HG03060 (cell line): ENCODE data around the gene SIN3B.

Source experiments
- ATAC-seq: cut with Tn5 transposase; IDR thresholded peaks from one replicate; pipeline ENCODE4 v1.9.1; 2021; ENCODE audit warnings: low read depth, moderate number of reproducible peaks; ENCODE audit not compliant: unreplicated experiment

The SIN3B gene

DNA sequence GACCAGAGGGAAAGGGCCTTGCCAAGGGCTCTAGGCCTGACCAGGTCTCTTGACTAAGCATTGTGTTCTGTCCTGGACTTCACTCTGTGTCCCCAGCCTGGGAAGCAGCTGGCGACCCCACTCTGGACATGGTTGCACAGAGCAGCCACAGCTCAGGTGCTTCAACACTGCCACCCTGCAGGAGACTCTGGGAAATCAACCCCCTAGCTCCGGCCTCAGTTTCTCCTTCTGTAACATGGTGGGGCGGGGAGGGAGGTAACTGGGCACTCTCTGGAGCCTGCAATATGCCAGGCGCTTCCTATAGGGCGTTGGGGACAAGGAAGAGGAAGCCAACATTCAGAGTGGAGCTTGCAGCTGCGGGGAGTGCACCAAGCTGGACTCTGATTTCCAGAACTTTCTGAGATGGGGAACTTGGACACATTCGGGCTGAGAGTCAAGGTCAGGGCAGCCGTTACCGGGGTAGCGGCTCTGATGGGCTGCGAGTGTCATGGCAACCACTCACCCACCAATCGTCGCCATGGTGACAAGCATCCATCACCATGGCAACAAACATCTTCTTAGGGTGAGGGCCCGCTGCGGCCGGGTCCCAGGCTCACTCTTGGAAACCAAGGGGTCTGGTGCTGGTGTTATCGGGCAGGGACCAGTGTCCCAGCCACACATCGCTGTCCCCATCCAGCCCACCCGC lies 72.4 kb downstream of the SIN3B start:
- no peak for ATAC-seq

GRCh38 chr19:16902545-16902944 lies 73.3 kb downstream of the SIN3B start:
- ATAC-seq, result no peak

GRCh38 chr19:16903347-16903746 lies 74.1 kb downstream of the SIN3B start:
- no peak for ATAC-seq

- no peak for ATAC-seq
These were observed 75.4 kb downstream of the SIN3B start for GRCh38 chr19:16904599-16904998.

DNA sequence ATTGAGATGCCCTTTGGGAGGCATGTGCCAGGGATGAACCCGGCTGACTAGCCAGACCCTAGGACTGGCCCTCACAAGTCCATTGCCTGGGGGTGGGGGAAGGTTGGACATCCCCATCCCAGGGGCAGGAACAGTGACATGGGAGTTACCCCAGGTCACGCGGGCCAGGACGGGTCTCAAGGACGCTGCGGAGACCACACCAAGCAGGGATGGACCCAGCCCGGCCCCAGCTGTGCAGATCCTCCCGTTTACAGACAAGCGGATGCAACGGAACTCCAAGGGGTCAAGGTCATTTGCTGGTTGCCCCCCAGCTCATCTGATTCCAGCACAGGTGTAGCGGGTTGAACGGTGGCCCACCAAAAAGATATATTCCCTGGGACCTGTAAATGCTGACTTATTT lies 79.6 kb downstream of the SIN3B start:
- no peak for ATAC-seq

DNA sequence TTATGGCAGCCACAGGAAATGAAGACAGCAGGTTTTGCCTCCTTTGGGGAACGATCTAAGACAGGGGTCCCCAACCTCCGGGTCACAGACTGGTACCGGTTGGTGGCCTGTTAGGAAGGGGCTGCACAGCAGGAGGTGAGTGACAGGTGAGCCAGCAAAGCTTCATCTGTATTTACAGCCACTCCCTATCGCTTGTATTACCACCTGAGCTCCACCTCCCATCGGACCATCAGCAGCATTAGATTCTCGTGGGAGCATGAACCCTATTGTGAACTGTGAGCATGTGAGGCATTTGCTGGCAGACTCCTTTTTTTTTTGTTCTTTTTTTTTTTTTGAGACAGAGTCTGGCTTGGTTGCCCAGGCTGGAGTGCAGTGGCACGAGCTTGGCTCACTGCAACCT lies 81.8 kb downstream of the SIN3B start:
- no peak for ATAC-seq

DNA sequence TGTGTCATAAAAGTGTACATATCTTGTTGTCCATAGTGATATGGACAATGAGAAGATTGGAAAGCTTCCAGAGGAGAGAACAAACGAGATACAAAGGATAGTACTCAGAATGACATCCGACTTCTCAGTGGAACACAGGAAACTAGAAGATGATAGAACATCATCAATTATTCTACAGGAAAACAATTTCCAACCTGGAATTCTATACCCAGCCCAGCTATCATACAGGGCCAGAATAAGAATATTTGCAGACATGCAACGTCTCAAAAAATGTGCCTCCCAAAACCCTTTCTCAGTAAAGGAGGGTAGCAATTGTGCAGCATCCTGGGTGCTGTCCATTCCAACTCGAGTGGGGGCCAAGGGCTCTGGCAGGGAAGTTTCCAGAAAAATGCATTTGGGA lies 83.6 kb downstream of the SIN3B start:
- no peak for ATAC-seq

- ATAC-seq, result no peak
These were observed 85.2 kb downstream of the SIN3B start for GRCh38 chr19:16914421-16914820.

DNA sequence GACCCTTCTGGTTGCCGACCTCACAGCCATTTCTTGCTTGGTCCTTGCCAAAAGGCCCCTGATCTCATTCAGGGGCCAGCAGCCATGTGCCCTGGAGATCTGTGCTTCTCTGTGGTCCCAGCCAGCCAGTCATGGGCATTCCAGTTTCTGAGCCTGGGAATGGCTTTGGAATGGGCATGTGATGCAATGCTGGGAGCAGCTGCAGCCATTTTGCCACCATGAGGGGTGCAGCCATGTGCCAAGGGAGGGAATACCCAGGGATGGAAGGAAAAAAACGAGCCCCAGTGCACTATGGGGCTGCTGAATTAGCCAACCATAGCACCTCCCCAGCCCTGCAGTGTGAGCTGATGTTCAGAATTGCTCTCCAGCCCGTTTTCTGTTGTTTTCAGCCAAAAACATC lies 85.9 kb downstream of the SIN3B start:
- ATAC-seq, result no peak

DNA sequence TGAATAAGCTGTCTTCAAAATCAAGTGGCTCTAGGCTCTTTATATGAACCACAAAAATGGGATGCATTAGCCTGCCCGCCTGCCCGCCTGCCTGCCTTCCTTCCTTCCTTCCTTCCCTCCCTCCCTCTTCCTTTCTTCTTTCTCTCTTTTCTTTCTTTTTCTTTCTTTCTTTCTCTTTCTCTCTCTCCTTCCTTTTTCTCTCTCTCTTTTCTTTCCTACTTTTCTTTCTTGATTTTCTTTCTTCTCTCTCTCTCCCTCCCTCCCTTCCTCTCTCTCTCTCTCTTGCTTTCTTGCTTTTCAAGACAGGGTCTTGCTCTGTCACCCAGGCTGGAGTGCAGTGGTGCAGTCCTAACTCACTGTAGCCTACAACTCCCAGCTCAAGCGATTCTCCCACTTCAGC lies 86.5 kb downstream of the SIN3B start:
- no peak for ATAC-seq

DNA sequence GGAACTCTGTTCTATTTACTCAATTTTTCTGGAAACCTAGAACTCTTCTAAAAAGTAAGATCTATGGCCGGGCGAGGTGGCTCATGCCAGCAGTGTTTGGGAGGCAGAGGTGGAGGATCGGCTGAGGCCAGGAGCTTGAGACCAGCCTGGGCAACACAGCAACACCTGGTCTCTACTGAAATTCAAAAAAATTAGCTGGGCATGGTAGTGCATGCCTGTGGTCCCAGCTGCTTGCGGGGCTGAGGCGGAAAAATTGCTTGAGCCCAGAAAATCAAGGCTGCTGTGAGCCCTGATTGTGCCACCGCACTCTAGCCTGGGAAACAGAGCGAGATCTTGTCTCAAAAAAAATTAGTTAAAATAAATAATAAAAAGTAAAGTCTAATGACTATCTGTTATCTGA lies 88.2 kb downstream of the SIN3B start:
- ATAC-seq, result no peak

- no peak for ATAC-seq
These were observed 90.3 kb downstream of the SIN3B start for GRCh38 chr19:16919496-16919895.

DNA sequence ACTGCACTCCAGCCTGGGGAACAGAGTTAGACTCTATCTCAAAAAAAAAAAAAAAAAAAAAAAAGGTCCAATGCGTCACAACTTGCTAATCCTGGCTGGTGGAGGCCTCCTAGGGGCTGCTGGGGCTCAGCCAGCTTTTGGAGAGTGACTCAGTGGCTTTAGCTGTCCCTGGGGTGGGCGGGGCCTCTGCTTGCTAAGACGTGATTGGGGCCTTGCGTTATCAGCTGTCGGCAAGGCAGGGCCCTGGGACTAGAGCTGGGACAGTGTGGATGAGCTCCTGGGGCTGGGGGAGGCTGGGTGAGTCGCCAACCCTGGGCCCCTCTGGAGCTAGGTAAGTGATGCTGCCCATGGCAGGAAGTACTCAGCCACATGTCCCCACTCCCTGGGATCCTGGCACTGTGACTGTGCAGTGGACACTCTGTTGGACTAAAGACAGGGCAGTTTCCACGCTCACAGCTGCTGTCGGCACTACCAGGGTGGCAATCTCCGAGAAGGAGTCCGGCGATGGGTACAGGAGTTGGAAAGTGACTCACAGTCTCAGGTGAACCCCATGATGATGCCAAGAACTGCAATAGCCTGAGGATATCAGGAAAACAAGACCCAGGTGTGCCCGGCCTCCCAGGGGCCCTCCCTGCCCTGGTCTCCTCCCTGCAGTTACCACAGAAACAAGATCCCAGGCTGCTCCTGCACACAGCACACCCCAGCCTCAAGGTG lies 91.8 kb downstream of the SIN3B start:
- no peak for ATAC-seq

- no peak for ATAC-seq
These were observed 92.8 kb downstream of the SIN3B start for GRCh38 chr19:16921766-16922591.

GRCh38 chr19:16922592-16922934 lies 93.4 kb downstream of the SIN3B start:
- no peak for ATAC-seq

- no peak for ATAC-seq
These were observed 93.8 kb downstream of the SIN3B start for GRCh38 chr19:16922949-16923348.

DNA sequence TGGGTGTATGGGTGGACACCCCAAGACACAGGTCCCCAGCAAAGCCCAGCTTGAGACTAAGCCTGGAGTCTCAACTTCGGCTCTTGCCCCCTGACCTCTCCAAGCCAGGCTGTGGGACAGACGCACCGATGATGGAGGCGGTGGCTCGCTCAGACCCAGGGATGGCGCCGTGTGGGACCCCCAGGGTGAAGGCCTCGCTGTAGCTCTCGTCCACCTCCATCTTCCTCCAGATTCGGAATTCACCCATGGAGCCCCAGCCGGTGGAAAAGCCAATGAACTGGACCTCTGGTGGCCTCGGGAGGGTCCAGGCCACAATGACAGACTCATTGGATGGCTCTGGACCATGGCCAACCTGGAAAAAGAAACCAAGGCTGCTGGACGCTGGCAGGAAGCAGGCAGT lies 98.7 kb downstream of the SIN3B start:
- ATAC-seq, result no peak

DNA sequence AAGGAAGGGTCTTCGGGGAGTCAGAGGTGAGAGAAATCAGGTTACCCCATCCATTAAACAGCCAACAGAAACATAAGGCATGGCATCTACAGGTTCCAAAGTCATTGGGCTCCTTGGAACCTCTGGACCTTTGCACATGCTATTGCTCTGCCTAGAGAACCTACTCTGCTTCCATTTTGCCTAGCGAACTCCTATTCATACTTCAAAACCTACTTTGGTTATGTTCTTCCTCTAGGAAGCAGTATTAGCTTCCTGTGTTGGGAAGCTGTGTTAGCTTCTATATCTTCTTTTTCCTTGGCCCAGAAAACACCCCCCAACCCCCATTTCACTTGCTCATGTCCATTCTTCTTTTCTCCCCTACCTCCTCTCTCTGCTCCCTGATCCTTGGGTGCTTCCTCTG lies 99.2 kb downstream of the SIN3B start:
- no peak for ATAC-seq

- ATAC-seq, result no peak
These were observed 99.7 kb downstream of the SIN3B start for GRCh38 chr19:16928916-16929315.
